ENCODE measurements around the gene KRTAP10-8.
"Not testable (repeated sequence)": the region's sequence is repeated elsewhere in the genome, so short reads cannot be mapped to it uniquely, and the experiment has no call there.

KRTAP10-8 gene

DNA sequence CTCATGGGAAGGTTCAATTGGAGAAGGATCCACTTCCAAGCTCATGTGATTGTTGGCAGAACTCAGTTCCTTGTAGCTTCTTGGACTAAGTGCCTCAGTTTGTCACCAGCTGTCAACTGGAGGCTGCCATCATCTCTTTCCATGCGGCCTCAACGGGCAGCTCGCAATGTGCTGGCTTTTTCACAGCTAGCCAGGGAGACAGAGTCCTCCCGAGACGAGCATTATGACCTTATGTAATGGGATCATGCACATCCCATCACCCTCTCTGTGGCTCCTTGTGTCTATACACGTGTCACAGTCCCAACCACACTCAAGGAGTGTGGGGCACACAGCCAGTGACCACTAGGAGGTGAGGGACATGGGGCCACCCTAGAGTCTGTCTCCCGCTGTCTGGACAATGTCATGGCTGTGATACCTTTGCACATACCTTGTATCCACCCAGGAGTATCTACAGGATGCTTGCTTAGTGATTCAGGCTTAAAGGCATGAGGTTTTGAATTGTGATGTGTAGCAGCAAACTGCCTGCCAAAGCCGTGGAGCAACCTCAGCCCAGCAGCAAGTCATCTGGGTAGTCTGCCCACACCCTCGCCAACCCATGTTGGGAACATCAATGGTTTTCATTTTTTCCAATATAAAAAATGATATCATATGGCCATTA, 15.7 kb upstream of the KRTAP10-8 start:
- H3K27ac Mint-ChIP-seq (ENCODE audit: low read depth) = no peak overlapping the region
- H3K36me3 Mint-ChIP-seq (ENCODE audit: insufficient read depth) = peaks cover 4% of the 10 kb centered on the region
- no peaks in the 10 kb centered on the region for H3K9me3 Mint-ChIP-seq
- ATAC-seq (replicated peaks; ENCODE audit: extremely low read depth, poor library complexity, severe bottlenecking) = no peak
- DNase-seq (ENCODE audit: low spot score in 2 of 2) = no peak
- H3K4me1 Mint-ChIP-seq = peaks cover 10% of the 10 kb centered on the region
- H3K4me3 Mint-ChIP-seq = no peak overlapping the region
- peaks cover 9% of the 10 kb centered on the region for H3K27me3 Mint-ChIP-seq

DNA sequence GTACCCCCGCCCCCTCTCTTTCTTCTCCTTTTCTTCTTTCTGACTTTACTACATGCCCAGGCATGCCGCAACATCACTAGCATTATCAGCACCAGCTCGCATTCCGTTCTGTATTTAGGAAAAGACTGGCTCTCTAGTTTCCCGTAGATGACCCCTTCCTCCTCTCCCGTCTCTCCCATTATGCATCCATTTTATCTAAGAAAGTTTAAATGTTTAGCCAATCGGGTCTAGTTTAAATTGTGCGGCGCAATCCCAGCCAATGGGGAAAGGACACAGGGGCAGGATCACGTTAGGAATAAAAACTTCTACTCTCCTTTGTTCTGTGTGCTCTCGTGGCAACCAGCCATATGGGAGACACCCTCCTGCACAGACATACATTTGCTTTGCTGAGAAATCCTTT, 13.8 kb upstream of the KRTAP10-8 start:
- Mint-ChIP-seq H3K27ac (ENCODE audit: low read depth) (peak overlapping the region; percentile 84), H3K4me1 (peaks cover 6% of the 10 kb centered on the region), H3K4me3 (no peak overlapping the region), H3K36me3 (ENCODE audit: insufficient read depth) (peaks cover 4% of the 10 kb centered on the region), H3K9me3 (no peaks in the 10 kb centered on the region), H3K27me3 (peaks cover 17% of the 10 kb centered on the region)
- ATAC-seq (replicated peaks; ENCODE audit: extremely low read depth, poor library complexity, severe bottlenecking) = no peak
- no peak for DNase-seq (ENCODE audit: low spot score in 2 of 2)

DNA sequence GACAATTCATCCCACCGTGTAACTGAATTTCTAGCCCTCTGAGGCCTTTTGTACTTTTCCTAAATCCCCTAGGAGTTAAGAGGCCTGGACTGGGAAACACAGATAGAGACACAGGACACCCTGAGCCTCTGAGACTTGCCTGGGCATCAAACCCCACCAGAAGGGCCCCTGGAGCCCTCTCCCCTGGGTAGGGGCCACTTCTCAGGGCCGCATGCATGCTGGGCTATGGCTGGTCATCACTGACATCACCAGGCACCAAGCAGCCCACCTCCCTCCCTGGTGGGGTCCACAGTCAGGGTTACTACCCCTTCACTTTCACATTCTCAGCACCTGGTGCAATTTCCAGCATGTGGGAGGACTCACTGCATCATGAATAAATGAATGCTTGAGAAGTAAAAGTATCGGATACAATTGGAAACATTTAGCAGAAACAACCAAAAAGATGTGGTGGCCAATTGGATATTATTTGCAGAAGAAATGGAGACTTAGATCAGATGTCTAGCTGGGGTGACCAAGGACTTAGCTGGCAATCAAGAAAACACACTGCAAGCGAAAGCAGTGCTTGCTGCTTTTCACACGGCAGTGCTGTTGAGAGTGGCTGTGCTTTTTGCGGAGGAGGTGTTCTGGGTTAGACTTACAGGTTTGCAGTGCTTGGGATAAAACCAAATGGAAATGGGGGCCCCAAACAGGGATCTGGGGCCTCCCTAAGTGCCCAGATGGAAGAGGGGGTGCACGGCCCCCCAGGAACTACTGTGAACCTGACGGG, 12.4 kb upstream of the KRTAP10-8 start:
- H3K9me3 Mint-ChIP-seq = no peaks in the 10 kb centered on the region
- DNase-seq (ENCODE audit: low spot score in 2 of 2) (no peak), ATAC-seq (replicated peaks; ENCODE audit: extremely low read depth, poor library complexity, severe bottlenecking) (no peak)
- H3K27me3 Mint-ChIP-seq = peaks cover 17% of the 10 kb centered on the region
- peaks cover 2% of the 10 kb centered on the region for H3K36me3 Mint-ChIP-seq (ENCODE audit: insufficient read depth)
- H3K4me3 Mint-ChIP-seq = no peak overlapping the region
- no peak overlapping the region for H3K27ac Mint-ChIP-seq (ENCODE audit: low read depth)
- H3K4me1 Mint-ChIP-seq = peaks cover 6% of the 10 kb centered on the region

DNA sequence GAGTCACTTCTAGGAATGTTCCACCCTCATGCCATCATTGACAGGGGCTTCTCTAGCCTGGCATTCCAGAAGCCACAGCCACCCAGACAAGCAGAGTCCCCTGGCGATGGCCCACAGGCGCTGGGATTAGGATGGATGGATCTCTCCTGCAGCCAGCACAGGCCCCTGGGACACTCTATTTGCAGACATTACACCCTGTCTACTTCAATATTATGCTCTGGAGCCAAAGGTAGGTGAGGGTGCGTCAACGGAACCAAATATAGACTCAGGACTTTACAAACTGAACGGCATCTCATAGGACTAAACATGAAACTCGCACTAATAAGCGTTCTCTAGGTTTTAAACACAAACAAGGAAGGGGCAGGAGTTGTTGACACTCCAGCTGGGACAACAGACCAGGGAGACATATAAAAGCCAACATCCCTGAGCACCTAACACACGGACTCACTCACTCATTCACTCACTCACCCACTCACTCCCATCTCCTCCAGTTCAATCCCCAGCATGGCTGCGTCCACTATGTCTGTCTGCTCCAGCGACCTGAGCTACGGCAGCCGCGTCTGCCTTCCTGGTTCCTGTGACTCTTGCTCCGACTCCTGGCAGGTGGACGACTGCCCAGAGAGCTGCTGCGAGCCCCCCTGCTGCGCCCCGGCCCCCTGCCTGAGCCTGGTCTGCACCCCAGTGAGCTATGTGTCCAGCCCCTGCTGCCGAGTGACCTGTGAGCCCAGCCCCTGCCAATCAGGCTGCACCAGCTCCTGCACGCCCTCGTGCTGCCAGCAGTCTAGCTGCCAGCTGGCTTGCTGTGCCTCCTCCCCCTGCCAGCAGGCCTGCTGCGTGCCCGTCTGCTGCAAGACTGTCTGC, 11.5 kb upstream of the KRTAP10-8 start, which contains the start of gene KRTAP10-7:
TSS of gene KRTAP10-7 (plus strand) at position 480 of the 861 bp plus-strand sequence. CDS start at position 505, 25 bp downstream.
- not testable (repeated sequence) for H3K27ac Mint-ChIP-seq (ENCODE audit: low read depth); ATAC-seq (replicated peaks; ENCODE audit: extremely low read depth, poor library complexity, severe bottlenecking); DNase-seq (ENCODE audit: low spot score in 2 of 2); H3K4me1 Mint-ChIP-seq; H3K9me3 Mint-ChIP-seq; H3K36me3 Mint-ChIP-seq (ENCODE audit: insufficient read depth); H3K4me3 Mint-ChIP-seq
- peaks cover 18% of the 10 kb centered on the region for H3K27me3 Mint-ChIP-seq

DNA sequence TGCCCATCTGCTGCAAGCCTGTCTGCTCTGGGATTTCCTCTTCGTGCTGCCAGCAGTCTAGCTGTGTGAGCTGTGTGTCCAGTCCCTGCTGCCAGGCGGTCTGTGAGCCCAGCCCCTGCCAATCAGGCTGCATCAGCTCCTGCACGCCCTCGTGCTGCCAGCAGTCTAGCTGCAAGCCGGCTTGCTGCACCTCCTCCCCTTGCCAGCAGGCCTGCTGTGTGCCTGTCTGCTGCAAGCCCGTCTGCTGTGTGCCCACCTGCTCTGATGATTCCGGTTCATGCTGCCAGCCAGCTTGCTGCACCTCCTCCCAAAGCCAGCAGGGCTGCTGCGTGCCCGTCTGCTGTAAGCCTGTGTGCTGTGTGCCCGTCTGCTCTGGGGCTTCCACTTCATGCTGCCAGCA, 10.8 kb upstream of the KRTAP10-8 start:
- H3K27me3 Mint-ChIP-seq = peaks cover 26% of the 10 kb centered on the region
- not testable (repeated sequence) for DNase-seq (ENCODE audit: low spot score in 2 of 2); H3K4me3 Mint-ChIP-seq; H3K4me1 Mint-ChIP-seq; ATAC-seq (replicated peaks; ENCODE audit: extremely low read depth, poor library complexity, severe bottlenecking); H3K9me3 Mint-ChIP-seq; H3K36me3 Mint-ChIP-seq (ENCODE audit: insufficient read depth); H3K27ac Mint-ChIP-seq (ENCODE audit: low read depth)

DNA sequence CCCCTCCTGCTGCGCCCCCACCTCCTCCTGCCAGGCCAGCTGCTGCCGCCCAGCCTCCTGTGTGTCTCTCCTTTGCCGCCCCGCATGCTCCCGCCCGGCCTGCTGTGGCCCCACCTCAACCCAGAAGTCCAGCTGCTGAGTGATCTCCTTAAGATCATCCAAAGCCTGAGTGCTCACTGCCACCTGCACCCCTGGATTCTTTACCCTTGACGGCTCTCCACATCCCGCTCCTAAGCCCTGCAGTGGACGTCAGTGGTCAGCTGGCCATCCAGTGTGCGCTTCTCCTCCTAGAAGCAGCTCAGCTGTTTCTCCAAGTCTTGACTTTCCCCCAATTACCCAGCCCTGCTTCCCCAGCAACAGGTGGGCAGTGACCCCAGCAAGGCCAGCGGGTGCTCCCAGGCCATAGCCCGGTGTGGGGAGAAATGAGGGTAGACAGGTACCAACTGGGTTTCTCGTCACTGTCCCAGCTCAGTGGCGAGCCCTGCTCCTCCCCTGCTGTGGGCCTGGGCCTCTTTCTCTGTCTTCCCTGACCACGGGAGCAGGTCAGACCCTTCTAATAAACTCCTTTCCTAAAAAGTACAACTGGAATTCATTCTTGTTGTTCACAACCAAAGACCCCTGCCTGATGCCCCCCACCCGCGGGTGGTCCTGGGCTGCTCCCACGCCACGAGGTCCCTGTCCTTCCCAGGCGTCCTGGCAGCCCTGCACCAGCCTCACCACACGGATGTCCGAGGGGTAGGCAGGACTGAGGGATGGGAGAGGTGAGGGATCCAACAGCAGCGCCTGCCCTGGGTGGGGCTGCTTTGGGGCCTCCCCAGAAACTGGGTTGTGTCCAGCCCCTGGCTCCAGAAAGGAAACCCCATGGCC, 10.1 kb upstream of the KRTAP10-8 start:
- Mint-ChIP-seq H3K4me1 (no peaks in the 10 kb centered on the region), H3K4me3 (no peak overlapping the region), H3K9me3 (no peaks in the 10 kb centered on the region), H3K27ac (ENCODE audit: low read depth) (no peak overlapping the region), H3K27me3 (peaks cover 33% of the 10 kb centered on the region), H3K36me3 (ENCODE audit: insufficient read depth) (peaks cover 2% of the 10 kb centered on the region)
- DNase-seq (ENCODE audit: low spot score in 2 of 2) = no peak
- no peak for ATAC-seq (replicated peaks; ENCODE audit: extremely low read depth, poor library complexity, severe bottlenecking)

DNA sequence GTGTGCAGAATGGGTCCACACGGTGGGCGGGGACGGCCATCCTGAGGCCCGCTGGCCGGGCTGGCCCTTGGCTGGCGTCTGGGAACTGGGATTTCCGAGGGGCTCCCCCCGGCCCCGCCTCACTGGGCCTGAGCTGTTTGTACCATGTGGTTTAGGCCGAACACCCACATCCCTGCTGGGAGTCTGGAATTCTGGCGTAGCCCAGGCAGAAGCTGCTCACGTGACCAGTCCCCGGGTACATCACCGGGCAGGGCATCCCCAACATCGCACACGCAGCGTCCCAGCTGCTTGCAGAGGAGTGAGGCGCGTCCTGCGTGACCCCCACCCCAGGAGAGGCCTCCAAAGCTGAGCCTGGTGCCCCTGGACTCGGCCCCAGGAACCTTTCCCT, 9.4 kb upstream of the KRTAP10-8 start:
- H3K27me3 Mint-ChIP-seq = peaks cover 35% of the 10 kb centered on the region
- ATAC-seq (replicated peaks; ENCODE audit: extremely low read depth, poor library complexity, severe bottlenecking) (no peak), DNase-seq (ENCODE audit: low spot score in 2 of 2) (no peak)
- no peak overlapping the region for H3K27ac Mint-ChIP-seq (ENCODE audit: low read depth)
- H3K9me3 Mint-ChIP-seq = no peaks in the 10 kb centered on the region
- H3K4me3 Mint-ChIP-seq = no peak overlapping the region
- peaks cover 2% of the 10 kb centered on the region for H3K36me3 Mint-ChIP-seq (ENCODE audit: insufficient read depth)
- no peaks in the 10 kb centered on the region for H3K4me1 Mint-ChIP-seq

DNA sequence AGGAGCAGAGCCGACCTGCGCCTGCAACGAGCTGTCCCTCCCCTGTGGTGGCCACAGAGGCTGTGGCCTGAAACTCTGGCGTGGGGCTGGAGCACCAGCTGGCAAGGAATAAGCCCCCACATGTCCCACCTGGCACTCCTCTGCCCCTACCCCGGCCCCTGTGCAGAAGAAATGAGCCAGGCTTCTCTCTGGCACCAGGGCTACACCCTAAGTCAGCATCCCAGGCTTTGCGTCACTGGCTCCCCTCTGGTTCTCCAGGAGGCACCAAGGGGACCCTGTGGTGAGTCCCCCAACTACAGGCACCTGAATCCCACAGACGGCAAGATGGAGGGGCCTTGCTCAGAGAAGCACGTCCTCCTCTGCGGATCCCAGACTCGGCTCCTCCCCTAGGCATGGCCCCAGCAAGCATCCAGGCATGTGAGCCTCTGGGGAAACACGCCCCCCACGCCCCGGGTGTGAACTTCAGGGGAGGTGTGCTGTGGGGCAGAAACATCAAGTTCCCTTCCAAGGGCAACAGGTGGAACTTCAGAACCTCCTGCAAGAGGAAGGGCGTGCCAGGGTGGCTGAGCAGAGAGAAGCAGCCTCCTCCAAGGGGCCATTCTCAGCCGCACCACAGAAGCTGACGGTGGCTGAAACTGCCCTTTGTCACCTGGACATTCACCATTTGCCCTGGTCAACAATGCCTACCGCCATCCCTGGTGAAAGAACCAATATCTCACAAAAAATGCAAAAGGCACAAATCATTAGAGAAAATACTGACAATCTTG, 8.6 kb upstream of the KRTAP10-8 start:
- Mint-ChIP-seq H3K4me1 (no peaks in the 10 kb centered on the region), H3K36me3 (ENCODE audit: insufficient read depth) (peaks cover 2% of the 10 kb centered on the region), H3K4me3 (no peak overlapping the region), H3K9me3 (no peaks in the 10 kb centered on the region), H3K27ac (ENCODE audit: low read depth) (peak overlapping the region; percentile 49), H3K27me3 (peaks cover 29% of the 10 kb centered on the region)
- DNase-seq (ENCODE audit: low spot score in 2 of 2) (no peak), ATAC-seq (replicated peaks; ENCODE audit: extremely low read depth, poor library complexity, severe bottlenecking) (no peak)

DNA sequence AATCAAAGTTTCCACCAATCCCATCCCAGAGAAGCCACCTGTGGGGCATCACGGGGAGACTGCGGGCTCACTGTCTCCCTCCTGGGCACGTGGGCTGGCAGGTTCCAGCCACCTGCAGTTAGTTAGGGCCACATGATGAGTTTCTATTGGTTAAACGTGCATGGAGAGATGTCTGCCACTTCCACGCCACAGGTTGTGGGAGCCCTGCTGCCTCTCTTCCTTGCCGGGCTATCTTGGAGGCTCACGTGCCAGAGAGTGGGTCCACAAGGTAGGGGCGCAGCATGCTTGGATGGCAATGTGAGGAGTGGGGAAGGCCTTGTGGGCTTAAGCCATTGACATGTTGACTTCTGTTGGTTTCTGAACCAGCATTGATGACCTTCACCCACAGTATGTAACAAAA, 8.0 kb upstream of the KRTAP10-8 start:
- DNase-seq (ENCODE audit: low spot score in 2 of 2) = no peak
- H3K4me3 Mint-ChIP-seq = no peak overlapping the region
- H3K27ac Mint-ChIP-seq (ENCODE audit: low read depth) = no peak overlapping the region
- no peaks in the 10 kb centered on the region for H3K4me1 Mint-ChIP-seq
- peaks cover 3% of the 10 kb centered on the region for H3K9me3 Mint-ChIP-seq
- peaks cover 2% of the 10 kb centered on the region for H3K36me3 Mint-ChIP-seq (ENCODE audit: insufficient read depth)
- peaks cover 27% of the 10 kb centered on the region for H3K27me3 Mint-ChIP-seq
- ATAC-seq (replicated peaks; ENCODE audit: extremely low read depth, poor library complexity, severe bottlenecking) = no peak

DNA sequence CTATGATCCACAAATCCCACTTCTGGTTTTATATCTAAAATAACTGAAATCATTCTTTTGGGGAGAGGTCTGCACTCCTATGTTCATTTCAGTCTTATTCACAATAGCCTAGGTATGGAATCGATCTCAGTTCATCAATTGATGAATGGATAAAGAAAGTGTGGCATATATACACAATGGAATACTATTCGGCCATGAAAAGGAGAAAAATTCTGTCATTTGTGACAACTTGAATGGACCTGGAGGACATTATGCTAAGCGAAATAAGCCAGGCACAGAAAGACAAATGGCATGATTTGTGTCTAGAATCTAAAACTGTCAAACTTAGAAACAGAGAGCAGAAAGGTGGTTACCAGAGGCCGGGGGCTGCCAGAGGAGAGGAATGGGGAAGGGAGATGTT, 5.4 kb upstream of the KRTAP10-8 start:
- ATAC-seq (replicated peaks; ENCODE audit: extremely low read depth, poor library complexity, severe bottlenecking) = no peak

DNA sequence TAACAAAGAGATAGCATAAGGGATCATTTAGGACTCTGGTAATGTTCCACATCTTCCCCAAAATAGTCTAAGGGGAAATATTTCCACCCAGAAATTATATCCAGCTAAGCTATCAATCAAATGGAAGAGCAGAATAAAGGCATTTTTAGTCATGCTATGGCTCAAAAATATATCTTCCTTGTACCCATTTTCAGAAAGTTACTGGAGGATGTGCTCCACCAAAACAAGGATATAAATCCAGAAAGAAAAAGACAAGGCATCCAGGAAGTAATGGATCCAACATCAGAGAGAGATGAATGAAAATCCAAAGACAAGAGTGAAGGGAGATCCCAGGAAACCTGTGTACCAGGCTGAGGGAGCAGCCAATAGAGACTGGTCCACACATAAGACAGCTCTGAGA, 2.7 kb upstream of the KRTAP10-8 start:
- peaks cover 2% of the 10 kb centered on the region for H3K36me3 Mint-ChIP-seq (ENCODE audit: insufficient read depth)
- peaks cover 17% of the 10 kb centered on the region for H3K27me3 Mint-ChIP-seq
- H3K9me3 Mint-ChIP-seq = peaks cover 22% of the 10 kb centered on the region
- ATAC-seq (replicated peaks; ENCODE audit: extremely low read depth, poor library complexity, severe bottlenecking) (no peak), DNase-seq (ENCODE audit: low spot score in 2 of 2) (no peak)
- H3K27ac Mint-ChIP-seq (ENCODE audit: low read depth) = no peak overlapping the region
- H3K4me3 Mint-ChIP-seq = no peak overlapping the region
- peaks cover 6% of the 10 kb centered on the region for H3K4me1 Mint-ChIP-seq

More for the DNA sequence above, 5.4 kb upstream of the KRTAP10-8 start:
- H3K9me3 Mint-ChIP-seq = peaks cover 22% of the 10 kb centered on the region
- peaks cover 2% of the 10 kb centered on the region for H3K36me3 Mint-ChIP-seq (ENCODE audit: insufficient read depth)
- no peak for DNase-seq (ENCODE audit: low spot score in 2 of 2)
- H3K27ac Mint-ChIP-seq (ENCODE audit: low read depth) = no peak overlapping the region
- H3K4me3 Mint-ChIP-seq = no peak overlapping the region
- no peaks in the 10 kb centered on the region for H3K4me1 Mint-ChIP-seq
- peaks cover 23% of the 10 kb centered on the region for H3K27me3 Mint-ChIP-seq

Measured in central memory CD8-positive, alpha-beta T cell (primary cell).